ENCODE measurements around the gene AOPEP.

GRCh38 chr9:94801681-94802080, 75.2 kb downstream of the AOPEP start:
- TF ChIP-seq CTCF (IDR thresholded peaks at IDR 0.05; ENCODE audit: low read depth, low read length, poor library complexity, severe bottlenecking) (no peak), EZH2phosphoT487 (IDR thresholded peaks at IDR 0.05; ENCODE audit: borderline replicate concordance, low read length) (no peak)

Measured in DOHH2 (cell line).